Measurements from ENCODE around the gene IMMP1L.

The IMMP1L gene

GRCh38 chr11:31408201-31408600 lies 101.2 kb downstream of the IMMP1L start:
- Histone ChIP-seq H3K27me3 (ENCODE audit: insufficient read depth, low read depth) (no peaks in the 10 kb centered on the region), H3K4me2 (no peak overlapping the region), H3K9ac (no peak overlapping the region), H3K27ac (no peak overlapping the region), H3K4me3 (IDR thresholded peaks at IDR 0.05; ENCODE audit: insufficient read depth, low read depth, low read length) (no peak overlapping the region), H3K4me1 (ENCODE audit: low read depth, poor library complexity, severe bottlenecking) (no peaks in the 10 kb centered on the region), H3K36me3 (ENCODE audit: insufficient read depth) (no peaks in the 10 kb centered on the region), H2AFZ (ENCODE audit: low read depth) (no peak overlapping the region), H4K20me1 (ENCODE audit: insufficient read depth) (no peaks in the 10 kb centered on the region), H3K79me2 (ENCODE audit: insufficient read depth, low read depth) (no peaks in the 10 kb centered on the region)
- TF ChIP-seq CTCF (conservative IDR thresholded peaks at IDR 0.05; ENCODE audit: low read depth, low read length): no peak

DNA sequence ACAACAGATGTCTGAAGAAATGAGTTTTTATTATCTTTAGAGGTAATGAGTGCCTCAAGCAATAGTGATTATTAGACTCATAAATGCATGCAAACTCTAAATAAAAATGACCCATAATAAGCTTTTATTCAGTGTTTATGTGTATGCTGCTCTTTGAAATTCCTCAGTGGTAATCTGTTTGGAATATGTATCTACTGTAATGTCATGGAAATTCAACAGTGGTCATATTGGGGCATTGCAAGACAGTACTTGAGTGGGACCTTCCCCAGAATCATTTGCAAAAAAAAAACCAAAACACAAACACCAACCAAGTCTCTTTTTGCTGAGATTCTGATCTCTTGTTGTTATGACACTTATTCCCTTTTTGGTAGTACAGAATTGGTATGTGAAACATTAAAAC lies 104.8 kb downstream of the IMMP1L start:
- Histone ChIP-seq H3K36me3 (ENCODE audit: insufficient read depth) (no peaks in the 10 kb centered on the region), H4K20me1 (ENCODE audit: insufficient read depth) (no peaks in the 10 kb centered on the region), H3K4me3 (IDR thresholded peaks at IDR 0.05; ENCODE audit: insufficient read depth, low read depth, low read length) (no peak overlapping the region), H3K4me2 (no peak overlapping the region), H3K9ac (no peak overlapping the region), H3K27ac (no peak overlapping the region), H2AFZ (ENCODE audit: low read depth) (no peak overlapping the region), H3K79me2 (ENCODE audit: insufficient read depth, low read depth) (no peaks in the 10 kb centered on the region), H3K4me1 (ENCODE audit: low read depth, poor library complexity, severe bottlenecking) (no peaks in the 10 kb centered on the region), H3K27me3 (ENCODE audit: insufficient read depth, low read depth) (no peaks in the 10 kb centered on the region)
- no peak for TF ChIP-seq CTCF (conservative IDR thresholded peaks at IDR 0.05; ENCODE audit: low read depth, low read length)

DNA sequence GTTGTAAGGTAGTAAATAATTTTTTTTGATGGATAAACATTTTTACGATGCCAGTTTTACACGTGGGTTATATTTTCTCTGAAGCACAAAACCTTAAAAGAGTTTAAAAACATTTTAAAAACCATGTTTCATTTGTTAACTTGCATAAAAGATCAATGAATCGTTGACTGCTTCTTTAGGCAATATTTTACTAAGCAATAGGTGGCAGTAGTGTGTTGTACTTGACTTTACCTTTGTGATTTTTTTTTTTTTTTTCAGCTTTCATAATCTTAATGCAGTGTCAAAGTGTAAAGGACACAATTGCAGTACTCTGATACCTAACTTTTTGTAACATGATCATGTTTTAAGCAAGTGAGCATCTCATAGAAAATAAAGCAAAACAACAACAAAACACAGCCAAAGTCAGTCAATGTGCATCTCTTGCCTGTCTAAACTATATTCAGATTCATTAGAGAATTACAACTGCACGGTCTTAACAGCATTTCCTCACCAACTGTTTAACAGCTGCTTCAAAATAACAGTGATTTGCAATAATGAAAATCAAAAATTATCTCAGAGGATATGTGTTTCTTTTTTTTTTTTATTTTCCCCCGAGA lies 112.1 kb downstream of the IMMP1L start:
- Histone ChIP-seq H2AFZ (ENCODE audit: low read depth) (no peak overlapping the region), H3K79me2 (ENCODE audit: insufficient read depth, low read depth) (no peaks in the 10 kb centered on the region), H3K27ac (no peak overlapping the region), H3K36me3 (ENCODE audit: insufficient read depth) (no peaks in the 10 kb centered on the region), H3K4me2 (no peak overlapping the region), H3K4me3 (IDR thresholded peaks at IDR 0.05; ENCODE audit: insufficient read depth, low read depth, low read length) (no peak overlapping the region), H3K4me1 (ENCODE audit: low read depth, poor library complexity, severe bottlenecking) (no peaks in the 10 kb centered on the region), H3K27me3 (ENCODE audit: insufficient read depth, low read depth) (no peaks in the 10 kb centered on the region), H4K20me1 (ENCODE audit: insufficient read depth) (no peaks in the 10 kb centered on the region), H3K9ac (no peak overlapping the region)
- TF ChIP-seq CTCF (conservative IDR thresholded peaks at IDR 0.05; ENCODE audit: low read depth, low read length): peak; percentile 59

DNA sequence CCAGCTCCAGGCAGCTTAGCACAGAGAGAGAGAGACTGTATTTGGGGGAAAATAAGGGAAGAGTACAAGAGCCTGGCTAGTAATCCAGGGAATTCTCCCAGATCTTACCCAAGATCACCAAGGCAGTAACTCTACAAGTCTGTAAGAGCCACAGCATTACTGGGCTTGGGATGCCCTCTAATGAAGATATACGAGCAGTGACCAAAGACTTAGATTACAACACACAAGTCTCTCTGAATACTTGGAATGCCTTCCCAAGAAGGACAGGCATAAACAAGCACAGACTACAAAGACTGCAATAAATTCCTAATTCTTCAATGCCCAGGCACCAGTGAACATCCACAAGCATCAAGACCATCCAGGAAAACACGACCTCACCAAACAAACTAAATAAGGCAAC lies 122.0 kb downstream of the IMMP1L start:
- no peak for TF ChIP-seq CTCF (conservative IDR thresholded peaks at IDR 0.05; ENCODE audit: low read depth, low read length)
- H4K20me1 ChIP-seq (ENCODE audit: insufficient read depth): no peaks in the 10 kb centered on the region
- no peaks in the 10 kb centered on the region for H3K27me3 ChIP-seq (ENCODE audit: insufficient read depth, low read depth)
- no peaks in the 10 kb centered on the region for H3K36me3 ChIP-seq (ENCODE audit: insufficient read depth)
- no peaks in the 10 kb centered on the region for H3K4me1 ChIP-seq (ENCODE audit: low read depth, poor library complexity, severe bottlenecking)
- H2AFZ ChIP-seq (ENCODE audit: low read depth): no peak overlapping the region
- no peak overlapping the region for H3K27ac ChIP-seq
- no peak overlapping the region for H3K4me2 ChIP-seq
- no peaks in the 10 kb centered on the region for H3K79me2 ChIP-seq (ENCODE audit: insufficient read depth, low read depth)
- H3K9ac ChIP-seq: no peak overlapping the region
- H3K4me3 ChIP-seq (IDR thresholded peaks at IDR 0.05; ENCODE audit: insufficient read depth, low read depth, low read length): no peak overlapping the region

Measured in KMS-11 (cell line).